AG04450 (cell line): ENCODE data around the gene FUT9. TPM values are rescaled to one million over a fixed set of nuclear protein-coding genes. Genes with fewer than 3 reads are reported as not detected.

Source experiments
- CTCF ChIA-PET: fragments of 300-600, 350-600 bp; formaldehyde crosslinking; extraction: SDS; loops from one replicate; lab custom pipeline; 2022; ENCODE audit warnings: antibody characterized with exemption, inconsistent platforms; lab: Charles Lee
- POLR2A ChIA-PET: fragments of 350-600 bp; formaldehyde crosslinking; extraction: SDS; loops from one replicate; lab custom pipeline; 2021; ENCODE audit warnings: antibody characterized with exemption, inconsistent platforms; lab: Yijun Ruan, JAX
- DNase-seq: peaks from one replicate; pipeline ENCODE4 v3.0.0-alpha.2; 2011; ENCODE audit warnings: low read depth, low spot score
- H3K27ac ChIP-seq: one replicate; pipeline ENCODE4 v1.5.1; 2012; ENCODE audit warnings: low read depth, low read length, control low read depth
- H3K27me3 ChIP-seq: one replicate; pipeline ENCODE4 v1.6.0; 2012; ENCODE audit warnings: low read length; ENCODE audit not compliant: control insufficient read depth, insufficient read depth
- H3K4me3 ChIP-seq: 2 replicates; pipeline ENCODE4 v1.5.1; 2011; ENCODE audit warnings: mild to moderate bottlenecking, low read depth, low read length, control low read depth
- H3K9me3 ChIP-seq: 2 replicates; pipeline ENCODE4 v1.5.1; 2012; ENCODE audit warnings: low read length; ENCODE audit not compliant: control insufficient read depth, insufficient read depth
- CTCF ChIP-seq: IDR thresholded peaks from 2 replicates; pipeline ENCODE4 v1.5.1; 2011; ENCODE audit warnings: low read depth, low read length, control low read depth, inconsistent platforms
- polyA plus RNA-seq: library from polyadenylated mRNA; depleted of rRNA; stranded (reverse); fragments of >200 nt; gene quantifications from 2 replicates; pipeline ENCODE4 v1.2.3, GENCODE V29; 2011

Gene FUT9
- polyA plus RNA-seq, 1 experiment: not detected

- ChIA-PET POLR2A (no interaction called here), CTCF (no interaction called here)
- Histone ChIP-seq H3K27me3 (no peaks in the 10 kb centered on the region), H3K4me3 (no peak overlapping the region), H3K27ac (no peak overlapping the region), H3K9me3 (peaks cover 9% of the 10 kb centered on the region)
- no peak for TF ChIP-seq CTCF
- DNase-seq: no peak
These were observed 85.8 kb downstream of the FUT9 start for GRCh38 chr6:96101564-96101963.

- DNase-seq: no peak
- Histone ChIP-seq H3K9me3 (peaks cover 7% of the 10 kb centered on the region), H3K27me3 (no peaks in the 10 kb centered on the region), H3K4me3 (no peak overlapping the region), H3K27ac (no peak overlapping the region)
- POLR2A ChIA-PET: no interaction called here
- CTCF ChIA-PET: no interaction called here
- TF ChIP-seq CTCF: no peak
These were observed 89.1 kb downstream of the FUT9 start for GRCh38 chr6:96104910-96105309.

GRCh38 chr6:96110878-96111277 is 95.1 kb downstream of the FUT9 start:
- H3K9me3 ChIP-seq: peaks cover 3% of the 10 kb centered on the region
- no peak overlapping the region for H3K27ac ChIP-seq
- ChIA-PET CTCF (no interaction called here), POLR2A (no interaction called here)
- no peaks in the 10 kb centered on the region for H3K27me3 ChIP-seq
- no peak overlapping the region for H3K4me3 ChIP-seq
- no peak for TF ChIP-seq CTCF
- DNase-seq: no peak

- CTCF ChIA-PET: no interaction called here
These were observed 100.9 kb downstream of the FUT9 start for GRCh38 chr6:96116674-96117073.

GRCh38 chr6:96124778-96125177 is 109.0 kb downstream of the FUT9 start:
- no peak for DNase-seq
- TF ChIP-seq CTCF: no peak
- Histone ChIP-seq H3K27ac (no peak overlapping the region), H3K27me3 (no peaks in the 10 kb centered on the region), H3K4me3 (no peak overlapping the region), H3K9me3 (peaks cover 10% of the 10 kb centered on the region)
- ChIA-PET POLR2A (no interaction called here), CTCF (no interaction called here)

More at GRCh38 chr6:96116674-96117073, 100.9 kb downstream of the FUT9 start:
- no peak for TF ChIP-seq CTCF
- no peak overlapping the region for H3K4me3 ChIP-seq
- peaks cover 3% of the 10 kb centered on the region; the same call in 1 of the 2 replicates for H3K9me3 ChIP-seq
- DNase-seq: no peak
- POLR2A ChIA-PET: no interaction called here
- H3K27ac ChIP-seq: no peak overlapping the region
- no peaks in the 10 kb centered on the region for H3K27me3 ChIP-seq
